Naive B cell (primary cell): ENCODE measurements around the gene PEF1. TPM values are rescaled to one million over a fixed set of nuclear protein-coding genes. Genes with fewer than 3 reads are reported as not detected.
A peak's percentile ranks its signal among the peaks of the same experiment; 100 is the strongest.

Experiments used
- ATAC-seq, 2 donors: fragments of 150-1000 bp; cut with Tn5 transposase; 2 replicates each; pipeline ENCODE4 v1.10.0; 2021; ENCODE audit warnings: low read depth in 2 of 2, mild to moderate bottlenecking in 2 of 2, moderate library complexity in 2 of 2
- DNase-seq: peaks from one replicate; pipeline ENCODE4 v3.0.0; 2022
- H3K27ac Mint-ChIP-seq, 6 donors: one replicate each; pipeline ENCODE4 v1.8.0; 2020 to 2022; ENCODE audit warnings: mild to moderate bottlenecking in 6 of 6, mixed read lengths in 6 of 6, moderate library complexity in 5 of 6, inconsistent platforms in 2 of 6
- H3K27me3 Mint-ChIP-seq, 3 donors: one replicate each; pipeline ENCODE4 v1.8.0; 2021 to 2022; ENCODE audit warnings: mixed read lengths in 3 of 3, mild to moderate bottlenecking in 1 of 3
- H3K36me3 Mint-ChIP-seq, 2 donors: one replicate each; pipeline ENCODE4 v1.8.0; 2020 to 2022; ENCODE audit warnings: mixed read lengths in 2 of 2, inconsistent platforms in 1 of 2, mild to moderate bottlenecking in 1 of 2
- H3K4me1 Mint-ChIP-seq, 3 donors: one replicate each; pipeline ENCODE4 v1.8.0; 2020 to 2022; ENCODE audit warnings: mixed read lengths in 3 of 3, inconsistent platforms in 1 of 3, mild to moderate bottlenecking in 1 of 3, moderate library complexity in 1 of 3
- H3K4me3 Mint-ChIP-seq, 8 donors: one replicate each; pipeline ENCODE4 v1.8.0; 2020 to 2022; ENCODE audit warnings: mild to moderate bottlenecking in 8 of 8, mixed read lengths in 8 of 8, moderate library complexity in 8 of 8, inconsistent platforms in 2 of 8
- H3K9me3 Mint-ChIP-seq, 7 donors: one replicate each; pipeline ENCODE4 v1.8.0; 2020 to 2022; ENCODE audit warnings: mixed read lengths in 7 of 7, mild to moderate bottlenecking in 5 of 7, inconsistent platforms in 2 of 7, moderate library complexity in 1 of 7
- polyA plus RNA-seq, 6 donors: library from polyadenylated mRNA; unstranded; fragments of 300-500 nt; fragmentation: Illumina TruSeq; gene quantifications; one replicate each; pipeline ENCODE4 v1.2.3, GENCODE V29; 2021; ENCODE audit warnings: low read depth in 6 of 6

The PEF1 gene
- polyA plus RNA-seq, 6 donors from 2014 or later: 72.6 to 140 (median 93.7) TPM

- Mint-ChIP-seq H3K4me1 (peaks cover 16 to 25% (median 17%) of the 10 kb centered on the region in 3 donors), H3K36me3 (no peaks in the 10 kb centered on the region), H3K27me3 (peaks cover 26 to 39% (median 38%) of the 10 kb centered on the region in 3 donors), H3K27ac (peak overlapping the region in 1 of 6 donors; percentile 39), H3K9me3 (no peaks in the 10 kb centered on the region), H3K4me3 (peak overlapping the region in 5 of 8 donors; percentile 41 to 76 (median 63))
- no peak for ATAC-seq
- no peak for DNase-seq
These were observed 25.5 kb downstream of the PEF1 start for GRCh38 chr1:31618916-31619846.

GRCh38 chr1:31617916-31618746 lies 26.5 kb downstream of the PEF1 start:
- DNase-seq (peak; percentile 42), ATAC-seq (peak; percentile 79 to 87)
- H3K4me3 Mint-ChIP-seq: peak overlapping the region; percentile 33 to 84 (median 76)
- peaks cover 14 to 25% (median 16%) of the 10 kb centered on the region in 3 donors for H3K4me1 Mint-ChIP-seq
- H3K27ac Mint-ChIP-seq: no peak overlapping the region
- H3K27me3 Mint-ChIP-seq: peaks cover 26 to 39% (median 38%) of the 10 kb centered on the region in 3 donors
- H3K9me3 Mint-ChIP-seq: no peaks in the 10 kb centered on the region
- no peaks in the 10 kb centered on the region for H3K36me3 Mint-ChIP-seq

GRCh38 chr1:31617218-31617915 lies 27.3 kb downstream of the PEF1 start, which contains the start of gene HCRTR1:
Gene HCRTR1, plus strand, starts transcription at chr1:31617689. Its CDS starts 1,504 bp downstream, at chr1:31619193.
- ATAC-seq (peak; percentile 23 to 39), DNase-seq (no peak)
- Mint-ChIP-seq H3K9me3 (peaks cover 0 to 1% (median 0%) of the 10 kb centered on the region in 7 donors), H3K4me3 (peak within 1 kb of the TSS; percentile 53 to 89 (median 78)), H3K27me3 (peaks cover 26 to 39% (median 38%) of the 10 kb centered on the region in 3 donors), H3K36me3 (no peaks in the 10 kb centered on the region), H3K4me1 (peaks cover 14 to 25% (median 16%) of the 10 kb centered on the region in 3 donors), H3K27ac (no peak within 1 kb of the TSS)

- Mint-ChIP-seq H3K27ac (peak overlapping the region in 1 of 6 donors; percentile 62), H3K4me1 (peaks cover 14 to 25% (median 16%) of the 10 kb centered on the region in 3 donors), H3K36me3 (no peaks in the 10 kb centered on the region), H3K27me3 (peaks cover 26 to 39% (median 38%) of the 10 kb centered on the region in 3 donors), H3K4me3 (peak overlapping the region in 1 of 8 donors; percentile 30), H3K9me3 (peaks cover 0 to 1% (median 0%) of the 10 kb centered on the region in 7 donors)
- ATAC-seq: no peak
- DNase-seq: no peak
These were observed 28.7 kb downstream of the PEF1 start for GRCh38 chr1:31615939-31616338.

DNA sequence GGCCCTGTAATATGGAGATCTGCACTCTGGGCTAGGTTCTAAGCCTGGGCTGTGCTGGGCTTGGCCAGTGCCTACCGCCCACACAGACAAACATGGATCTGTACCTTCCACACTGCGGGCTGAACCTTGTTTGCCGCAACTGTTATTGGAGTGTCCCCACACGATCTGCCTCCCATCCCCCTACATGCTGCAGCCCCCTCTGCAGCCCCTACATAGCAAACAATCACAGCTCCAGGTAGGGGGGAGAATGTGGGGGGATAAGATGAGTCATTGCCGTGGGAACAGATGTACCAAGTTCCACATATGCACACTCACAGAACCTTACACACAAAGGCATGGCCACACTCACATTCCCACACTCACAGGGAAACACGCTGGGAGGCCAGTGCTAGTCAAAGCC lies 29.3 kb downstream of the PEF1 start:
- DNase-seq: no peak
- Mint-ChIP-seq H3K9me3 (peaks cover 0 to 1% (median 0%) of the 10 kb centered on the region in 7 donors), H3K4me1 (peaks cover 14 to 25% (median 16%) of the 10 kb centered on the region in 3 donors), H3K4me3 (peak overlapping the region in 1 of 8 donors; percentile 30), H3K27ac (peak overlapping the region in 1 of 6 donors; percentile 8), H3K27me3 (peaks cover 26 to 39% (median 38%) of the 10 kb centered on the region in 3 donors), H3K36me3 (no peaks in the 10 kb centered on the region)
- ATAC-seq: no peak

DNA sequence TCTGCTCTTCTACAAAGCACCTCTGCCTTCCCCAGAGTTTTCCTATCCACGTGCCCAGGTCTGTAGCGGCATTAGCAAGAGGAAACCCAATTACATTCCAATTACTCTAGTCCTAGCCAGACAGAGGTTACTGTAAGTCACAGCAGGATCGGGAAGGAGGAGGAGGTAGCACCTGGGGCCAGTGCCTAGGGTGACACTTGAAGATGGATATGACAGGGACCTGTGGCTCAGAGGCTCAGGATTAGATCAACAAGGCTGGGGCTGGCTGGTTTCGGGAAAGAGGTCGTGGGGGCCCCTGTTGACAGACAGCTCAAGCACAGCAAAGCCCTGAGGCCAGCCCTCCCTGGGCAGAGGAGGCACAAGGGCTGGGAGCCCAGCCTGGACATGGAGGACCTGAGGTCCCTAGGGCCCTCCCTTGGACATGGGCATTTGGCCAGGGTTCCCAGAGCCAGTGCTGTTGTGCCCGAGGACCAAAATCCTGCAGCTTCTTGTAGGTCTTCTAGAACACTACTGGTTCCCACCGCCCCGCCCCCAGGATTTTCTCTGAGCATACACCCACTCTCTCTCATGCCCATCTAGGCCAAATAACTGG lies 30.2 kb downstream of the PEF1 start:
- Mint-ChIP-seq H3K36me3 (no peaks in the 10 kb centered on the region), H3K27ac (no peak overlapping the region), H3K27me3 (peaks cover 22 to 35% (median 33%) of the 10 kb centered on the region in 3 donors), H3K9me3 (peaks cover 0 to 1% (median 0%) of the 10 kb centered on the region in 7 donors), H3K4me1 (peaks cover 9 to 22% (median 12%) of the 10 kb centered on the region in 3 donors), H3K4me3 (peak overlapping the region in 2 of 8 donors; percentile 20 to 41)
- DNase-seq (no peak), ATAC-seq (no peak)

DNA sequence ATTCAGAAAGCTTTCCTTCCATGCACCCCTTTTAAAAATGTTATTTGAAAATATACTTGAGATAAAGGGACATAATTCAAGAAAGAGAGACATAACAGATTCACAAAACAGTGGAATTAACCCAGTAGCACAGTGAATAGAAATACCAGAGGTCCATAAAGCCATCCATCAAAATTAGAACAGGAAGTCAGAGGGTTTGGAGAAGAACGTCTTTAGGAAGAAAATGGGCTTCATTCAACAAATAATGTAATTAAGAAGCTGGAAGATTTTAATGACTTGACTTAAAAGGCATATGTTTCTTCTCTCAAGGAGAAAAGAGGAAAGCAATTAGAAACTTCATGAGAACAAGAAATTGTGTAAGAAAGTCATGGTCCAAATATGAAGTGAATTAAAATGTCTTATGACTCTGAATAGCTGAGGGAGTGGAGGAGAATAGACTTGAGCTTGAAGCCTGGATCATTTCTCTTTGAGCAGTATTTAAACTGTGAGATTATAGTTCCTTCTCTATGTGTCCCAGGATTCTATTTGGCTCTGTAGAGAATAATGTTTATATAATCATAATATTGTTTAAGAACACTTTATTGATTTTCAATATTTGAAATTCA lies 35.1 kb downstream of the PEF1 start:
- peak overlapping the region in 2 of 6 donors; percentile 2 to 83 for H3K27ac Mint-ChIP-seq
- H3K36me3 Mint-ChIP-seq: no peaks in the 10 kb centered on the region
- H3K4me3 Mint-ChIP-seq: no peak overlapping the region
- DNase-seq: no peak
- ATAC-seq: no peak
- no peaks in the 10 kb centered on the region for H3K27me3 Mint-ChIP-seq
- H3K9me3 Mint-ChIP-seq: peaks cover 0 to 3% (median 0%) of the 10 kb centered on the region in 7 donors
- H3K4me1 Mint-ChIP-seq: peaks cover 4 to 10% (median 9%) of the 10 kb centered on the region in 3 donors

DNA sequence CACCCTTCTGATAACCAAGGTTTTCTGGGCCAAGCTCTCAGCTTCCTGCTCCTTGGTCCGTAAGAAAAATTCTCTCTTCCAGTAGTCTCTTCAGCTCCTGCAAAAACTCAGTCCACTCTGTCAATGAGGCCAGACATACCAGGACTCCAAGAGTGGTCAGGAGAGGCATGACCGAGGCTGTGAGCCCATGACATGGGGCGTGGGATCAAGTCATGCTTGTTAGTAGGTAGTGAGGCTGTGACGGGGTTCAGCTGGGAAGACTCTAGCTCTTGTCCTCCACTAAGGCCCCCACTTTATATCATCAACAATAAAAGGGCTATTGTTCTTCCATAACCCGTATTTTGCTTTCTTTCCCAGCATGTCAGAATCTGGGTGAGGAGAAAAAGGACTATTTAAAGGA lies 37.3 kb downstream of the PEF1 start:
- peaks cover 0 to 2% (median 1%) of the 10 kb centered on the region in 7 donors for H3K9me3 Mint-ChIP-seq
- no peaks in the 10 kb centered on the region for H3K36me3 Mint-ChIP-seq
- ATAC-seq (no peak), DNase-seq (no peak)
- no peak overlapping the region for H3K4me3 Mint-ChIP-seq
- H3K4me1 Mint-ChIP-seq: peaks cover 4 to 10% (median 9%) of the 10 kb centered on the region in 3 donors
- H3K27me3 Mint-ChIP-seq: no peaks in the 10 kb centered on the region
- H3K27ac Mint-ChIP-seq: peak overlapping the region in 2 of 6 donors; percentile 4 to 80

GRCh38 chr1:31605908-31606427 lies 38.7 kb downstream of the PEF1 start:
- peaks cover 0 to 2% (median 1%) of the 10 kb centered on the region in 7 donors for H3K9me3 Mint-ChIP-seq
- H3K36me3 Mint-ChIP-seq: no peaks in the 10 kb centered on the region
- H3K4me3 Mint-ChIP-seq: no peak overlapping the region
- H3K27ac Mint-ChIP-seq: peak overlapping the region in 4 of 6 donors; percentile 13 to 90 (median 50)
- ATAC-seq (peak; percentile 98 to 99), DNase-seq (peak; percentile 64)
- H3K27me3 Mint-ChIP-seq: no peaks in the 10 kb centered on the region
- peaks cover 4 to 10% (median 9%) of the 10 kb centered on the region in 3 donors for H3K4me1 Mint-ChIP-seq

DNA sequence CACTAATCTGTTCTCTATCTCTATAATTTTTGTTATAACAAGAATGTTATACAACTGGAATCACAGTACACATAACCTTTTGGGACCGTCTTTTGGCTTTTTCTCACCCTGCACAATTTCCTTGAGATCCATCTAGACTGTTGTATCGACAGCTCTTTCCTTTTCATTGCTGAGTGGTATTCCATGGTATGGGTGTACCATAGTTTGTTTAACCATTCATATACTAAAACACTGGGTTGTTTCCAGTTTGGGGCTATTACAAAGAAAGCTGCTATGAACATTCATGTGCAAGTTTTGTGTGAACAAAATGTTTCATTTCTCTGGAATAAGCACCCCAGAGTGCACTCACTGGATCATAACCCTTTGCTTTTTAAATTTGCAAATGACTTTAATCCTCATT lies 42.6 kb downstream of the PEF1 start:
- no peaks in the 10 kb centered on the region for H3K27me3 Mint-ChIP-seq
- peaks cover 0 to 2% (median 1%) of the 10 kb centered on the region in 7 donors for H3K9me3 Mint-ChIP-seq
- DNase-seq (no peak), ATAC-seq (no peak)
- H3K4me1 Mint-ChIP-seq: peaks cover 4 to 10% (median 9%) of the 10 kb centered on the region in 3 donors
- no peak overlapping the region for H3K27ac Mint-ChIP-seq
- H3K36me3 Mint-ChIP-seq: no peaks in the 10 kb centered on the region
- no peak overlapping the region for H3K4me3 Mint-ChIP-seq

GRCh38 chr1:31600641-31601040 lies 44.0 kb downstream of the PEF1 start:
- peaks cover 0 to 10% (median 4%) of the 10 kb centered on the region in 3 donors for H3K4me1 Mint-ChIP-seq
- no peak overlapping the region for H3K4me3 Mint-ChIP-seq
- DNase-seq (no peak), ATAC-seq (no peak)
- H3K9me3 Mint-ChIP-seq: peaks cover 0 to 2% (median under 1%) of the 10 kb centered on the region in 7 donors
- H3K36me3 Mint-ChIP-seq: no peaks in the 10 kb centered on the region
- H3K27me3 Mint-ChIP-seq: no peaks in the 10 kb centered on the region
- no peak overlapping the region for H3K27ac Mint-ChIP-seq

GRCh38 chr1:31598980-31599379 lies 45.7 kb downstream of the PEF1 start:
- Mint-ChIP-seq H3K27ac (peak overlapping the region in 1 of 6 donors; percentile 77), H3K9me3 (peaks cover 0 to 2% (median 0%) of the 10 kb centered on the region in 7 donors), H3K36me3 (no peaks in the 10 kb centered on the region), H3K4me1 (peaks cover 0 to 10% (median 4%) of the 10 kb centered on the region in 3 donors), H3K27me3 (no peaks in the 10 kb centered on the region), H3K4me3 (no peak overlapping the region)
- no peak for ATAC-seq
- DNase-seq: no peak
